HUES48 (cell line): ENCODE measurements around the gene CREB3L1.
"Not testable (repeated sequence)": the region's sequence is repeated elsewhere in the genome, so short reads cannot be mapped to it uniquely, and the experiment has no call there.

Experiments used
- H3K27ac ChIP-seq: one replicate; pipeline ENCODE4 v1.7.0; 2013; ENCODE audit warnings: low read depth, low read length, inconsistent platforms
- H3K27me3 ChIP-seq: 2 replicates; pipeline ENCODE4 v1.6.1; 2013; ENCODE audit warnings: mild to moderate bottlenecking, low read length; ENCODE audit not compliant: control insufficient read depth, insufficient read depth
- H3K36me3 ChIP-seq: 2 replicates; pipeline ENCODE4 v1.6.1; 2013; ENCODE audit warnings: low read length; ENCODE audit not compliant: control insufficient read depth, insufficient read depth
- H3K4me1 ChIP-seq: 2 replicates; pipeline ENCODE4 v1.6.1; 2013; ENCODE audit warnings: mild to moderate bottlenecking, low read length; ENCODE audit not compliant: control insufficient read depth, insufficient read depth
- H3K4me3 ChIP-seq: 2 replicates; pipeline ENCODE4 v1.5.1; 2013; ENCODE audit warnings: mild to moderate bottlenecking, low read depth, low read length
- H3K9ac ChIP-seq: 2 replicates; pipeline ENCODE4 v1.6.1; 2013; ENCODE audit warnings: mild to moderate bottlenecking, low read depth, low read length, moderate library complexity
- H3K9me3 ChIP-seq: 2 replicates; pipeline ENCODE4 v1.6.1; 2013; ENCODE audit warnings: low read length; ENCODE audit not compliant: control insufficient read depth, insufficient read depth

CREB3L1 gene

DNA sequence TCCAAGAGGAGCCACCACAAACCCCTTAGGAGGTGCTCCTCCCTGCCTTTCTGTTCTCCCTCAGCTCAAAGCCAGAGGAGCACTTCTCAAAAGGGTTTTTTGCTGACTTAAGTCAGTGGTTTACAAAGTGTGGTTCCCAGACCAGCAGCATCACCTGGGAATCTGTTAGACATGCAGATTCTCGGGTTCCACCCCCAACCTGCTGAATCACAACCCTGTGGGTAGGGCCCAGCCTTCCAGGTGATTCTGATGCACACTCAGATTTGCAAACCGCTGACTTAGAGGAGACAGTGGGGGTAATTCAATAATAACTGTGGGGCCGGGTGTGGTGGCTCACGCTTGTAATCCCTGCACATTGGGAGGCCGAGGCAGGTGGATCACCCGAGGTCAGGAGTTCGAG, 22.8 kb downstream of the CREB3L1 start:
- Histone ChIP-seq H3K9me3 (no peaks in the 10 kb centered on the region), H3K9ac (no peak overlapping the region)

DNA sequence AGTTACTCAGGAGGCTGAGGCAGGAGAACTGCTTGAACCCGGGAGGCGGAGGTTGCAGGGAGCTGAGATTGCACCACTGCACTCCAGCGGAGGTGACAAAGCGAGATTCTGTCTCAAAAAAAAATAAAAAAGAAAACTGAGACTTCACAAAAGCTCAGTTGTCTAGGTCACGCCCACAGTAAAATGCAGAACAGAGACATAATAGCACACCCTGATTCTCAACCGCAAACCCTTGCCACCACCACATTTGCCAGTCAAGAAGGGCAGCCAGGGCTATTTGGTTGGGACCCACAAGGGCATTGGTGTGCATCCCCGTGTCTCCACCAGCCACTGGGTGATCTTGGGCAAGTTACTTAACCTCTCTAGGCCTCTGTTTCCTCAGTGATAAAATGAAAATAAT, 25.4 kb downstream of the CREB3L1 start:
- Histone ChIP-seq H3K4me3 (no peak overlapping the region), H3K9ac (no peak overlapping the region), H3K27me3 (no peaks in the 10 kb centered on the region), H3K9me3 (no peaks in the 10 kb centered on the region), H3K4me1 (peaks cover 7% of the 10 kb centered on the region), H3K27ac (no peak overlapping the region), H3K36me3 (no peaks in the 10 kb centered on the region)

More for the DNA sequence above, 22.8 kb downstream of the CREB3L1 start:
- Histone ChIP-seq H3K27ac (no peak overlapping the region), H3K4me3 (no peak overlapping the region), H3K4me1 (peaks cover 18% of the 10 kb centered on the region), H3K27me3 (no peaks in the 10 kb centered on the region), H3K36me3 (no peaks in the 10 kb centered on the region)

DNA sequence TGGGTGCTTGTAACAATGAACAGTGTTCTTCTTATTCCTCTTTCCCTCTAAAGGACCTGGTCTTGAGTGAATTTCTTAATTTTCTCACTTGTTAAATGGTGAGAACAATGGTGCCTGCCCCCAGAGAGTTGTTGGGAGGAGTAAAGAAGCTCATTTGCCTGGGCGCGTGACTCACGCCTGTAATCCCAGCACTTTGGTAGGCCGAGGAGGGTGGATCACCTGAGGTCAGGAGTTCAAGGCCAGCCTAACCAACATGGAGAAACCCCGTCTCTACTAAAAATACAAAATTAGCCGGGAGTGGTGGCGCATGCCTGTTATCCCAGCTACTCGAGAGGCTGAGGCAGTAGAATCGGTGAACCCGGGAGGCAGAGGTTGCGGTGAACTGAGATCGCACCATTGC, 26.6 kb downstream of the CREB3L1 start:
- not testable (repeated sequence) for H3K9me3 ChIP-seq, H3K27me3 ChIP-seq, H3K27ac ChIP-seq, H3K4me3 ChIP-seq, H3K9ac ChIP-seq, H3K36me3 ChIP-seq
- peaks cover 14% of the 10 kb centered on the region for H3K4me1 ChIP-seq

DNA sequence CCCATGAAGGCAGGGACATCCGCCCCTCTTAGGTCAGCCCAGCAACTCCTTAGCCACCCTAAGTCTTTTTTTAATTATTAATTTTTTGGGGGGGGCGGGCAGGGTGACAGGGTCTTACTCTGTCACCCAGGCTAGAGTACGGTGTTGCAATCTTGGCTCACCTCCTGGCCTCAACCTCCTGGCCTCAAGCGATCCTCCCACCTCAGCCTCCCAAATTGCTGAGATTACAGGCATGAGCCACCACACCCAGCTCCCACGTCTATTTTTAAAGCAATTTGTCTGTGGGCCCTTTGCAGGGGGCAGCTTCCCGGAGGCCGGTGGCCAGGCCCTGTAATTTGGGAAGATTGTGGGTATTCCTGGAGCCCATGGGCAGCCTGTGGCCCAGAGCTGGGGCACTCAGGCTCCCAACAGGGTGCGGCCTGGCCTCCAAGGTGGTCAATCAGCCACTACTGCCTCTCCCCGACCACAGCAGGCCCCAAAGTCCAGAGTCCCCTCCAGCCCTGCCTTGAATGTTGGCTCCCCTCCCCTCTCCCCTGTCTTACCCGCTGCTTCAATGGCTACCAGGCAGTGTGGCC, 27.2 kb downstream of the CREB3L1 start:
- Histone ChIP-seq H3K9me3 (no peaks in the 10 kb centered on the region), H3K36me3 (no peaks in the 10 kb centered on the region), H3K9ac (no peak overlapping the region), H3K4me1 (peaks cover 14% of the 10 kb centered on the region), H3K27ac (no peak overlapping the region), H3K27me3 (no peaks in the 10 kb centered on the region), H3K4me3 (no peak overlapping the region)

DNA sequence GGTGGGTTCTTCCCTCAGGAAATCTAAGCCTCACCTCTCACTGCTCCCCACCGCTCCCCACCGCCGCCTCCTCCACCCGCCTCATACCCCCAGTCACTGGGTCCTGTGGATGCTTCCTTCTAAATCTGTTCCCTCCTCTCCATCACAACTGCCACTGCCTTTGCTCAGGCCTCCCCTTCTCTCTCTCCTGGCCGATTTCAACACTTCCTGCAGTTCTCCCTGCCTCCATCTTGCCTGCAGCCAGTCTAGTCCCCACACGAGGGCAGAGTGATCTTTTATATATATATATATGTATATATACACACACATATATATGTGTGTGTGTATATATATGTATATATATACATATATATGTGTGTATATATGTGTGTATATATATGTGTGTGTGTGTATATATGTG, 27.8 kb downstream of the CREB3L1 start:
- Histone ChIP-seq H3K27me3 (no peaks in the 10 kb centered on the region), H3K36me3 (no peaks in the 10 kb centered on the region), H3K9me3 (no peaks in the 10 kb centered on the region), H3K4me3 (no peak overlapping the region), H3K27ac (no peak overlapping the region), H3K9ac (no peak overlapping the region), H3K4me1 (peaks cover 14% of the 10 kb centered on the region)

DNA sequence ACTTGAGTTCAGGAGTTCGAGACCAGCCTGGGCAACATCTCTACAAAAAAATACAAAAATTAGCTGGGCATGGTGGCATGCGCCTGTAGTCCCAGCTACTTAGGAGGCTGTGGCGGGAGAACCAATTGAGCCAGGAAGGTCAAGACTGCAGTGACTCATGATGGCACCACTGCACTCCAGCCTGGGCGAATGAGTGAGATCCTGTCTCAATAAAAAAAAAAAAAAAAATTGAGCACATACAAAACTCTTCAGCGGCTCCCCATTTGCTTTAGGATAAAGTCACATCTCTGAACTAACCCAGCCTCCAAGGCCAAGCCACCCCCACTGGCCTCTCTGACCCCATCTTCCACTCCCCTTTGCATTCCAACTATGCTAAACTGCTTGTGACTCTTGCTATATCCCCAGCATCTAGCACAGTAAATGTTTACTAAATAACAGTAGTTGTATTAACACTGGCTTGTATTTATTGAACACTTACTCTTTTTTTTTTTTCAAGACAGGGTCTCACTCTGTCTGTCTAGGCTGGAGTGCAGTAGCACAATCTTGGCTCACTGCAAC, 28.9 kb downstream of the CREB3L1 start:
- Histone ChIP-seq H3K27ac (no peak overlapping the region), H3K9ac (no peak overlapping the region), H3K9me3 (no peaks in the 10 kb centered on the region), H3K4me1 (peaks cover 14% of the 10 kb centered on the region), H3K4me3 (no peak overlapping the region), H3K36me3 (no peaks in the 10 kb centered on the region), H3K27me3 (no peaks in the 10 kb centered on the region)

DNA sequence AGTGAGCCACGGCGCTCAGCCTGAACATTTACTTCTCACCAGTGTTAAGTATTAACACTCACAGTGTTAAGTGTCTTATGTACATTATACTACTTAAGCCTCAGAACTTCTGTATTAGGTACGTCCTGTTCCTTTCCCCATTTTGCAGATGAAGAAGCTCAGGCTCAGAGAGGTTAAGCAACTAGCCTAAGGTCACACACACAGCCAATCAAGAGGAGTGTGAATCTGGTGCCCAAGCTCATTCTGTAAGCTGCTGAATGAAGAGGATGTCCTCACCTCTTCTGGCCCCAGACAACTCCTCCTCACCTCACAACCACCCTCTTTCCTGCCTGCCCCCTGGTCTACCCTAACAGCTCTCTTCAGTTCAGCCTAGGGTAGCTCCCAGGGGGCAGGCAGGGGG, 29.9 kb downstream of the CREB3L1 start:
- Histone ChIP-seq H3K27me3 (no peaks in the 10 kb centered on the region), H3K9me3 (no peaks in the 10 kb centered on the region), H3K4me1 (peaks cover 14% of the 10 kb centered on the region), H3K4me3 (no peak overlapping the region), H3K27ac (no peak overlapping the region), H3K9ac (no peak overlapping the region), H3K36me3 (no peaks in the 10 kb centered on the region)

DNA sequence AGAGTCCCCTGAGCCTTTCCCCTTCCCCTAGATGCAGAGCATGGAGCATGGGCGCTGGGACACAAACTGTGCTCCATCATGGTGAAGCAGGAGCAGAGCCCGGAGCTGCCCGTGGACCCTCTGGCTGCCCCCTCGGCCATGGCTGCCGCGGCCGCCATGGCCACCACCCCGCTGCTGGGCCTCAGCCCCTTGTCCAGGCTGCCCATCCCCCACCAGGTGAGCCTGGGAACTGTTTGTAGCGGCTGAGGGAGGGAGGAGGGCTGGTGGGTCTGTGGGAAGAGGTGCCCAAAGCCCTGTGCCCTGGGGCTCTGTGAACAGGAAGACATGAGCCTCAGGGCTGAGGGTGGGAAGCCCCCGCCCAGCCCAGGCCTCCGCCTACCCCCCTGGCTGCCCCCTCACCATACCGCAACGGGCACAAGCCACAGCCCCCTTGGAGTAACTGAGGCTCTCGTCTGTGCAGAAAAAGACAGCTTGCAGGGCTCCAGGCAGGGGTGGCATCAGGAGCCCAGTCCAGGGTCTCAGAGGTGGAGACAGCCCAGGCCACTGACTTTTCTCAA, 30.4 kb downstream of the CREB3L1 start:
- Histone ChIP-seq H3K4me3 (no peak overlapping the region), H3K36me3 (no peaks in the 10 kb centered on the region), H3K4me1 (peaks cover 14% of the 10 kb centered on the region), H3K27ac (no peak overlapping the region), H3K27me3 (no peaks in the 10 kb centered on the region), H3K9me3 (no peaks in the 10 kb centered on the region), H3K9ac (no peak overlapping the region)

DNA sequence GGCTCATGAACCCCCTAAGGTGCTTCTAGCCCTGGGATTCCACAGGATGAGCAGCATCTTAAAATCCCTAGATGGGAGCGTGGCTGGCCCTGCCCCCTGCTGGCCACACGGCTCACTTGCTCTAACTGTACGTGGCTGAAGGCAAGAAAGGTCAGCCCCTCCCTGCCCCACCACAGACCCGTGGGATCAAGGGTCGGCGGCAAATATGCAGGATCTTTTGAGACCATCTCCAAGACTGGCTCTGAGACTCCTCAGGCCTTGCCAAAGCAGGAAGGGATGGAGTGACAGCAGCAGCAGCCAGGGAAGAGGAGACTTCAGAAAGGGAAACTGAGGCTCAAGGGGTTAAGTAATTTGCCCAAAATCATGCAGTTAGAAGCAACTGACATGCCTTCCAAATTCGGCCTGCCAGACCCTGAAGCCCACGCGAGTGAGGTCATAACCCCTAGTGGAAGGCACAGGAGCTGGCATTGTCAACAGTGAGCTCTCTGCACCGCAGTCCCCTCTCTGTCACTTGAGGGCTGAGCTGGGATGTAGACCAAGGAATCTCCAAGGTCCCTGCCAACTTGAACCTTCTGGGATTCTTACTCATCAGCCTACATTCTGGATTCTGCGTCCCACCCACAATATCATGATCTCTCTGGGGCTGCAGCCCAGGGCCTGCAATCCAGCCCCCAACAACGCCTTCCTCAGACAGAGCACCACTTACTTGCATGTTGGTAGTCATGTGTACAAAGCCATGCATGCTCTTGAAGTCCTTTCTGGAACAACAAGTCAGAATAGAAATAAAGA, 31.4 kb downstream of the CREB3L1 start:
- Histone ChIP-seq H3K4me3 (no peak overlapping the region), H3K9me3 (no peaks in the 10 kb centered on the region), H3K27me3 (no peaks in the 10 kb centered on the region), H3K36me3 (no peaks in the 10 kb centered on the region), H3K4me1 (peaks cover 14% of the 10 kb centered on the region), H3K27ac (no peak overlapping the region), H3K9ac (no peak overlapping the region)

DNA sequence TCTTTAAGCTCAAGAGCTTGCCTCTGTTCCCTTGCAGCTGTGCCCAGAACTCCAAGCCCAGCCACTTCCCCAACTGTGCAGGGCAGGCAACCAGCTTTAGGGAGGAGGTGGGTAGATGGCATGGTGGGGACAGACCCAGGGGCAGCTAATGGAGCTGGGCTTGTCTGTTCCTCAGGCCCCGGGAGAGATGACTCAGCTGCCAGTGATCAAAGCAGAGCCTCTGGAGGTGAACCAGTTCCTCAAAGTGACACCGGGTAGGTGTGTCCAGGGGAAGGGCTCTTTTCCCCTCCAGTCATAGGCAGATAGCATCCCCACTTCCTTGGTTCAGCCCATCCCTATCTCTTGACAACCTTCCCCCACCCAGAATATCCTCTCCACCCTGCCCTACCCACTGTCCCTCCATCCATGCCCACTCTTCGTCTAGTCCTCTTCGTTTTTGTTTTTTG, 32.4 kb downstream of the CREB3L1 start:
- Histone ChIP-seq H3K36me3 (no peaks in the 10 kb centered on the region), H3K27ac (no peak overlapping the region), H3K4me1 (peaks cover 14% of the 10 kb centered on the region), H3K27me3 (no peaks in the 10 kb centered on the region), H3K9me3 (no peaks in the 10 kb centered on the region), H3K9ac (no peak overlapping the region), H3K4me3 (no peak overlapping the region)
